ENCODE results near the gene SPRYD3.
"Not testable (repeated sequence)": the region's sequence is repeated elsewhere in the genome, so short reads cannot be mapped to it uniquely, and the experiment has no call there.

The SPRYD3 gene

GRCh38 chr12:53049571-53050318 is 29.4 kb downstream of the SPRYD3 start, which contains the start of gene TNS2:
Gene TNS2, plus strand, starts transcription at chr12:53050065. Its CDS starts 121 bp downstream, at chr12:53050186.
- DNase-seq: no peak

DNA sequence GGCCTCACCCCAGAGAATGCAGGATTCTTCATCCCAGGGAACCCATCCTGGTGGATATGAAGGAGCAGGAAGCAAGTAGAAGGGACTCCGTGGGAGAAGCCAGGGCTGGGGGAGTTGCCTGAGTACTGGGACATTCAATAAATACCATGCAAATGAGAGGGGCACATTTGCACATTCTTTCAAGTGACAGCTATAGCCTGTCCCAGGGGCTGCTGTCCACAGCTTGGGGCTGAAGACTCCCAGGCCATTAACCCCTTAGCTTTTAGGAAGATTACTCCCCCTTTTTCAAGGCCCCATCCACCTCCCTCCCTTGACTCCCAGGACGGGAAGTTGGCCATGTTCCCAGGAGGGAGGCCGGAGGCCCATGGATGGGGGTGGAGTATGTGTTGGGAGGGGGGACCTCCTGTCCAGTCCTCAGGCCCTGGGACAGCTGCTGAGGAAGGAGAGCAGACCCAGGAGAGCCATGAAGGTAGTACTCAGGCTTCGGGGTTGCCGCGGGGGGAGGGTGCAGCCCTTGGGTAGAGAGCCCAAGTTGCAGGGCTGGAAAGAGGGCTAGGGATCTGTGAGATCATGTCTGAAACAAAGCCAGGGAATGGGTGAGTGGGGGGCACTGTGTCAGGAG is 30.3 kb downstream of the SPRYD3 start:
- no peak for DNase-seq

DNA sequence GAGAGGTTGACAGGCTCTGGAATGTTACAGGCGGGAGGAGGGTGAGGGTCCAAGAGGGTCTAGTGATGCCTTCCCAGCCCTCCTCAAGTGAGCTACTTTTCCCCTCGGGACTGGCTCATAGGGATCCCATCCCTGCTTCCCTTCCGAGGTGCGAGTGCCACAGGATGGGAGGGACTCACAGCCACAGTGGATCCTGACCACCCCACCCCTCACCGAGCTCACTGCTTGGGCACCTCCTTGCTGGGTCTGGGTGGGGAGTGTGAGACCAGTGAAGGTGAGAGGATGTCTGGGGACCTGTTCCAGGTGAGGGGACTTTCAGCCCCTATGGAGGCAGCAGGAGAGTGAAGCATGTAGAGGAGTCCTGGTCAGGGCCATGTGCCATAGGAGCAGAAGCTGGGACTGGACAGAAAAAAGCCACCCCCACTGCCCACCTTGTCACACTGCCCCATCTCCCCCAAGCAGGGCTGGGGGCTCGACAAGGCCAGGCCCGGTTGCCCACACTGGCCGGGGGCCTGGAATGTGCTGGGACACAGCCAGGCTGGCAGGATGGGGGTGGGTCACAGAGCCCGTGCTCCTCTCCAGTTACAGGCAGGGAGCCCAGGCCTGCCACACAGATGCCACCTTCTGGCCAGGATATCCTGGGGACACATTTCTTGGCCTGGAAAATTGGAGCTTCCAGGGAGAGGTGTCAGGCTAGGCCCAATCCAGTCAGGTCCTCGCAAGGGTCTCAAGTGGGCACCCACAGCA is 31.0 kb downstream of the SPRYD3 start:
- DNase-seq: peak in 1 of 2 experiments; percentile 34

DNA sequence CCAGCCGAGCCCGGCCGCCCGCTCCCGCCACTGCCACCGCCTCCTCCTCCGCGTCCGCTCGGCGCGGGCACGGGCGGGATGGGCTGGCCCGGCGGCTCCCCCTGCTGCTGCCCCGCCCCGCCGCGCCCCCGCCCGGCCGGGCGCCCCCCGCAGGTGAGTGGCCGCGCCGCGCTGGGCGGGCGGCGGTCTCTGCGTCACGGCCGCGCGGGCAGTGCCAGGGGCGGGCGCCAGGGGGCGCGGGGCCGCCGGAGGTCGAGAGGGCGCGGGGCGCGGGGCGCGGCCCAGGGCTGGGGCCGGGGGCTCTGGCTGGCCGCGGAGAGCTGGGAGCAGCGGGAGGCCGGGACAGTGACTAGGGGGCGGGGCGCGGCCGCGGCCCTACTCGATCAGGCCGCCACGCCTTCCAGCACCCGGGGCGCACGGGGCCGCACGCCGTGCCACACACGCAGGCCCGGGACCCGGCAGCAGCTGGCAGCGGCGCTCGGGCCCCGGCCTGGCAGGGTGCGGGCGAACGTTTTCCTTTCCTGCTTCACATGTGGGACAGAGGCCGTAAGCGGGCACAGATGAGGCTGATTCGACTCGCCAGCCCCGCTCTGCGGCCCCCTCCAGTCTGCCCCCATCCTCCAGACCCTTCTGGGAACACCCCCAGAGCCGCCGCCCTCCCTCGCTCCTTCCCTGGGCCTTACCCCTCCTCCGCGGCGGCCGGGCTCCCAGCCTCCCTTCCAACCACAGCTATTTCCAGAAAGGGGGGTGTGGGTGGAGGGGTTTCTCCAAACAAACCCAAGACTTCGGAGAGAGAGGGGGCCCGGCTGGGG is 31.8 kb downstream of the SPRYD3 start:
- peak; percentile 48 to 77 for DNase-seq

- DNase-seq: peak in 1 of 2 experiments; percentile 45
These were observed 32.5 kb downstream of the SPRYD3 start for GRCh38 chr12:53046655-53047220.

DNA sequence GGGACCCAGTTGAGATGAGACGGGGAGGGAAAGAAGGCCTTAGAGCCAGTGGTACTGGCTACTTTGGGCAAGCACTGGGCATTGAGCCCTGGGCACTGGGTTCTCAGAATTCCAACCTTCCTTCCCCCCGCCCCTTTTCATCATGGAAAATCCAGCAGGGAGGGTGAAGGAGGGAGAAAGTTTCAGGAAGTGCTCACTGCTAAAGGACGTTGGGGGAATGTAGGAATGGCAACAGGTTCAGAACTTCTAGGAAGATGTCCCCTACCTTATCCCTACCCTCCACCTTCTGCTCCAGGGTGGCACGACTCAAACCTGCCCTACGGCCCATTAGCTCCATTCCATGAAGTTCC is 33.5 kb downstream of the SPRYD3 start:
- DNase-seq: no peak

GRCh38 chr12:53044896-53045695 is 34.1 kb downstream of the SPRYD3 start:
- no peak for DNase-seq

- DNase-seq: no peak
These were observed 35.1 kb downstream of the SPRYD3 start for GRCh38 chr12:53044052-53044581.

- no peak for DNase-seq
These were observed 36.4 kb downstream of the SPRYD3 start for GRCh38 chr12:53042607-53043454.

DNA sequence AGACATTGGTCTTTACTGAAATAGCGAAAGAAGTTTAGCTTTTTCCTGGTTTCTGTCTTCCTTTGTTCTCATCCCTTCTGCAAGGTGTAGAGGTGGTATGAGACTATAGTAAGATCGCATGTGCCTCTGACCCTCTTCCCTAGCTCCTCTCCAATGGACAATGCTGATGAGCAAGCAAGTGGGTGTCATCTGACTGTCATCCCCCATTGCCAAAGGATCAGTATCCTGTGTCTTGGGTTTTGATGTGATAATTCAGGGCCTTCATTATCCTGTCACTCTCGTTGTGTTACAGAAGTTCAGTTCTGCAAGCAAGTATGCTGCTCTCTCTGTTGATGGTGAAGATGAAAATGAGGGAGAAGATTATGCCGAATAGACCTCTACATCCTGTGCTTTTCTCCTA is 39.3 kb downstream of the SPRYD3 start:
- DNase-seq: no peak

- no peak for DNase-seq
These were observed 42.4 kb downstream of the SPRYD3 start for GRCh38 chr12:53036802-53037201.

GRCh38 chr12:53034459-53034858 is 44.7 kb downstream of the SPRYD3 start:
- no peak for DNase-seq

DNA sequence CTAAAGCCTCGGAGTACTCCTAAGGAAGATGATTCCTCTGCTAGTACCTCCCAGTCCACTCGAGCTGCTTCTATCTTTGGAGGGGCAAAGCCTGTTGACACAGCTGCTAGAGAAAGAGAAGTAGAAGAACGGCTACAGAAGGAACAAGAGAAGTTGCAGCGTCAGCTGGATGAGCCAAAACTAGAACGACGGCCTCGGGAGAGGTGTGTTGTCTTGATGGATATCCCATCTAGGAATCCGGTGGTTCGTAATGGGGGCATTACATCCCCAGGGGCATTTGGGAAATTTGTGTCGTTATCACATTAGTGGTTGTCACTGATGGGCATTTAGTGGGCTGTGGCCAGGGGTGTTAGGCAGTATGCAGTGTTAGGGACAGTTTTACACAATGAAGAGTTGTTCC is 45.4 kb downstream of the SPRYD3 start:
- not testable (repeated sequence) for DNase-seq

DNA sequence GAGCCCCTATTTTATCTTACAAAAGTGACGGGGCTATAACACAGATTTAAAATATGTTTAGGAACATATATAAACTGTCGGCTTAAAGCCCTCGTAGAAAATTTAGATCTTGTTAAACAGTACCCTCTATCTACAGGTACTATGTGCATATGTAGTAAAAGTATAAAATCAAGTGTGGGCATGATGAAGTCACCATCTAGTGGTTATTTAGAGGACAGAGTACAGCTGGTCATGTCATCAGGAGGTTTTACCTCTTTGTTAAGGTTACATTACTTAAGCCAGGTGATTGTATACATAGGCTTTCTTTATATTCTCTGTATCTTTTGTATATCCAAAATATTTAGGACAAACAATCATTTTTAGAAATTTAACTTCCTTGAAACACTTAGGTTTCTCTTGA is 47.6 kb downstream of the SPRYD3 start:
- DNase-seq: no peak

GRCh38 chr12:53027014-53027413 is 52.2 kb downstream of the SPRYD3 start:
- not testable (repeated sequence) for DNase-seq

DNA sequence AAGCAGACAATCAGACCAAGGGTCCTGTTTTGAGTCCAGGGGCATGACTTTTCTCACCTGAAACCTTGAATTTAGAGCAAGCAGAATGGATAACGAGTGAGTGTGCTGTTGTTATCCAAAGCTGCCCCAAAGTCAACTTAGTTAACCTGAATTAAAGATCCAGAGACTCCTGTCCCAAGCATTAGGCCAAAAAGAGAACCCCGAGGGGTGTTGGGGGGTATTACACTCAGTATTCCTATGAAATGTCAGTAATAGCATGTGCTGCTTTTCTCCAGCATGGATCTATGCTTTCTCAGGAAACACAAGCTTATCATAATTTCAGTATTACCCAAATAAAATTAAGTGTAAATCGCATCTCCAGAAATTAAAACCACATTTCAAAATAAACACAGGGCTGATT is 53.9 kb downstream of the SPRYD3 start:
- no peak for DNase-seq

GRCh38 chr12:53014709-53015108 is 64.5 kb downstream of the SPRYD3 start:
- DNase-seq: no peak
